ENCODE measurements around the gene SESTD1. TPM values are rescaled to one million over a fixed set of nuclear protein-coding genes. Genes with fewer than 3 reads are reported as not detected.

SESTD1 gene
- total and polyA plus RNA-seq, 2 of the 13 experiments (the other 11 are each of a cell fraction or from before 2014, with no cell fraction given): 74.4 to 101 TPM

- TF ChIP-seq GATAD2A (CRISPR knock-in tag; IDR thresholded peaks at IDR 0.05) (peak; percentile 50), ZBTB2 (CRISPR knock-in tag; IDR thresholded peaks at IDR 0.05; ENCODE audit: low read depth) (no peak), ZKSCAN5 (CRISPR knock-in tag; IDR thresholded peaks at IDR 0.05) (no peak), ARID5B (CRISPR knock-in tag; IDR thresholded peaks at IDR 0.05) (peak; percentile 62; the same call in 1 of the 2 replicates), CREB1 (IDR thresholded peaks at IDR 0.05) (no peak), CREB1 (CRISPR knock-in tag; IDR thresholded peaks at IDR 0.05) (peak; percentile 49; the same call in 1 of the 2 replicates), ZGPAT (CRISPR knock-in tag; IDR thresholded peaks at IDR 0.05) (peak; percentile 37; the same call in 1 of the 2 replicates), CHD4 (IDR thresholded peaks at IDR 0.05; ENCODE audit: borderline replicate concordance, low read length) (peak; percentile 51), E2F1 (CRISPR knock-in tag; IDR thresholded peaks at IDR 0.05) (no peak), RARG (CRISPR knock-in tag; IDR thresholded peaks at IDR 0.05; ENCODE audit: low read depth) (0 out of 2 replicates have a peak, but pooled peaks have one; percentile 30), SALL1 (CRISPR knock-in tag; IDR thresholded peaks at IDR 0.05) (0 out of 2 replicates have a peak, but pooled peaks have one; percentile 6), EP300 (IDR thresholded peaks at IDR 0.05; ENCODE audit: low read depth in 2 of 2, low read length in 2 of 2) (0 out of 4 replicates have a peak, but pooled peaks of 1 of the 2 experiments have one; percentile 24), EP300 (CRISPR knock-in tag; IDR thresholded peaks at IDR 0.05; ENCODE audit: borderline replicate concordance) (no peak), ZBTB4 (CRISPR knock-in tag; IDR thresholded peaks at IDR 0.05; ENCODE audit: borderline replicate concordance) (no peak), SOX13 (IDR thresholded peaks at IDR 0.05) (no peak), SOX13 (CRISPR knock-in tag; conservative IDR thresholded peaks at IDR 0.05 in 1 of 2, IDR thresholded peaks at IDR 0.05 in 1 of 2) (peak in 1 of 2 experiments; percentile 25; a peak in 1 of 4 replicates), ZMYM4 (CRISPR knock-in tag; IDR thresholded peaks at IDR 0.05) (0 out of 2 replicates have a peak, but pooled peaks have one; percentile 32), ARHGAP35 (CRISPR knock-in tag; IDR thresholded peaks at IDR 0.05; ENCODE audit: borderline replicate concordance) (no peak)
These were observed 29.9 kb downstream of the SESTD1 start (continued) for GRCh38 chr2:179234658-179235240.

All from HepG2 (cell line).